ENCODE data around the gene YES1. TPM values are rescaled to one million over a fixed set of nuclear protein-coding genes. Genes with fewer than 3 reads are reported as not detected.

Gene YES1
- polyA plus RNA-seq, 1 donor from 2014 or later: 12.0 TPM

- no peaks in the 10 kb centered on the region for H3F3A ChIP-seq (ENCODE audit: insufficient read depth, low read length, poor library complexity, severe bottlenecking)
- H3K4me3 ChIP-seq (ENCODE audit: low read length): no peak overlapping the region
- no peaks in the 10 kb centered on the region for H3K79me2 ChIP-seq (replicated peaks; ENCODE audit: insufficient read depth, low read length)
- H3K9me2 ChIP-seq (ENCODE audit: insufficient read depth, low read length): no peaks in the 10 kb centered on the region
- H2AFZ ChIP-seq (ENCODE audit: low read depth, low read length): no peak overlapping the region
- no peaks in the 10 kb centered on the region for H3K27me3 ChIP-seq (ENCODE audit: insufficient read depth, low read depth, low read length)
- H3K9me3 ChIP-seq (ENCODE audit: low read length): no peaks in the 10 kb centered on the region
- TF ChIP-seq SMC3 (conservative IDR thresholded peaks at IDR 0.05; ENCODE audit: poor library complexity) (peak; percentile 80), EP300 (conservative IDR thresholded peaks at IDR 0.05; ENCODE audit: poor library complexity, severe bottlenecking) (no peak), MXI1 (conservative IDR thresholded peaks at IDR 0.05; ENCODE audit: poor library complexity, severe bottlenecking) (no peak), REST (IDR thresholded peaks at IDR 0.05; ENCODE audit: borderline replicate concordance) (no peak), TAF1 (IDR thresholded peaks at IDR 0.05; ENCODE audit: low read depth) (no peak), EZH2 (IDR thresholded peaks at IDR 0.05; ENCODE audit: borderline replicate concordance, insufficient read depth, low read length, poor library complexity, severe bottlenecking) (no peak), CTCF (IDR thresholded peaks at IDR 0.05; ENCODE audit: poor library complexity, severe bottlenecking) (peak; percentile 81), RAD21 (conservative IDR thresholded peaks at IDR 0.05) (peak; percentile 65)
- no peak overlapping the region for H3K4me2 ChIP-seq (ENCODE audit: low read length)
- no peaks in the 10 kb centered on the region for H3K36me3 ChIP-seq (ENCODE audit: insufficient read depth, low read length)
- H4K20me1 ChIP-seq (ENCODE audit: insufficient read depth): no peaks in the 10 kb centered on the region
- no peak overlapping the region for H3K9ac ChIP-seq (ENCODE audit: low read length)
- no peak overlapping the region for H3K27ac ChIP-seq (ENCODE audit: low read length)
Measured at GRCh38 chr18:839224-840022, 27.4 kb upstream of the YES1 start.

GRCh38 chr18:837922-838321 lies 25.9 kb upstream of the YES1 start:
- Histone ChIP-seq H3K27ac (ENCODE audit: low read length) (no peak overlapping the region), H3K4me2 (ENCODE audit: low read length) (no peak overlapping the region), H3K36me3 (ENCODE audit: insufficient read depth, low read length) (no peaks in the 10 kb centered on the region), H3K9me2 (ENCODE audit: insufficient read depth, low read length) (no peaks in the 10 kb centered on the region), H2AFZ (ENCODE audit: low read depth, low read length) (no peak overlapping the region), H3K4me3 (ENCODE audit: low read length) (no peak overlapping the region), H3K9ac (ENCODE audit: low read length) (no peak overlapping the region), H3K27me3 (ENCODE audit: insufficient read depth, low read depth, low read length) (no peaks in the 10 kb centered on the region), H3F3A (ENCODE audit: insufficient read depth, low read length, poor library complexity, severe bottlenecking) (no peaks in the 10 kb centered on the region), H4K20me1 (ENCODE audit: insufficient read depth) (no peaks in the 10 kb centered on the region), H3K9me3 (ENCODE audit: low read length) (no peaks in the 10 kb centered on the region), H3K79me2 (replicated peaks; ENCODE audit: insufficient read depth, low read length) (no peaks in the 10 kb centered on the region)
- TF ChIP-seq SMC3 (conservative IDR thresholded peaks at IDR 0.05; ENCODE audit: poor library complexity) (no peak), RAD21 (conservative IDR thresholded peaks at IDR 0.05) (no peak), TAF1 (IDR thresholded peaks at IDR 0.05; ENCODE audit: low read depth) (no peak), POLR2AphosphoS5 (IDR thresholded peaks at IDR 0.05) (no peak), CTCF (IDR thresholded peaks at IDR 0.05; ENCODE audit: poor library complexity, severe bottlenecking) (no peak), EP300 (conservative IDR thresholded peaks at IDR 0.05; ENCODE audit: poor library complexity, severe bottlenecking) (no peak), MXI1 (conservative IDR thresholded peaks at IDR 0.05; ENCODE audit: poor library complexity, severe bottlenecking) (no peak), REST (IDR thresholded peaks at IDR 0.05; ENCODE audit: borderline replicate concordance) (no peak), EZH2 (IDR thresholded peaks at IDR 0.05; ENCODE audit: borderline replicate concordance, insufficient read depth, low read length, poor library complexity, severe bottlenecking) (no peak)

All from neural cell (in vitro differentiated cells).